ENCODE data around the gene CCDC110. TPM values are rescaled to one million over a fixed set of nuclear protein-coding genes. Genes with fewer than 3 reads are reported as not detected.

CCDC110 gene
- polyA plus RNA-seq, 1 of the 3 experiments (the other 2 are of a cell fraction) = 0.05 TPM

- no peaks in the 10 kb centered on the region for H3K27me3 ChIP-seq (ENCODE audit: insufficient read depth)
- DNase-seq = no peak
- TF ChIP-seq NRF1 (IDR thresholded peaks at IDR 0.05; ENCODE audit: low read depth, low read length) = no peak
- TF ChIP-seq GABPA (IDR thresholded peaks at IDR 0.05; ENCODE audit: low read depth) = no peak
- TF ChIP-seq REST (IDR thresholded peaks at IDR 0.05; ENCODE audit: low read depth, low read length) = no peak
- no peak for TF ChIP-seq JUND (IDR thresholded peaks at IDR 0.05)
- no peak for TF ChIP-seq RAD21 (IDR thresholded peaks at IDR 0.05; ENCODE audit: low read length)
- TF ChIP-seq TEAD4 (IDR thresholded peaks at IDR 0.05; ENCODE audit: borderline replicate concordance, insufficient read depth) = no peak
- no peak for TF ChIP-seq IRF3 (IDR thresholded peaks at IDR 0.05; ENCODE audit: low read depth, low read length)
- H3K4me1 ChIP-seq (ENCODE audit: control insufficient read depth in 1 of 2, insufficient read depth in 2 of 2, low read depth in 1 of 2, low read length in 1 of 2) = peaks cover 0 to 8% of the 10 kb centered on the region in 2 experiments; a peak in 2 of 4 replicates
- H3K27ac ChIP-seq (ENCODE audit: low read depth in 2 of 2, low read length in 1 of 2) = no peak overlapping the region
- no peak overlapping the region for H3K4me3 ChIP-seq (ENCODE audit: low read depth in 2 of 2, low read length in 1 of 2)
- no peak overlapping the region for H2AFZ ChIP-seq (ENCODE audit: low read depth)
- H3K36me3 ChIP-seq (replicated peaks in 1 of 2; ENCODE audit: control insufficient read depth in 1 of 2, insufficient read depth in 2 of 2, low read length in 1 of 2) = peaks cover 0 to 4% of the 10 kb centered on the region in 2 experiments
- H3K9ac ChIP-seq = no peak overlapping the region
- WGBS (ENCODE audit: low lambda C conversion rate) = 92% methylated on average over 22 of the region's 22 CpGs
- H3F3A ChIP-seq (replicated peaks; ENCODE audit: insufficient read depth) = no peaks in the 10 kb centered on the region
- no peak overlapping the region for H3K4me2 ChIP-seq
- CTCF ChIA-PET = interaction anchor here (0.8 to 2.5 kb wide), 2 partner anchors 171 to 594 kb away, joined by 3 to 15 read pairs; no protein-coding TSS in a partner anchor
- H3K79me2 ChIP-seq (ENCODE audit: insufficient read depth) = peaks cover 26% of the 10 kb centered on the region
- POLR2A ChIA-PET = interaction anchor here (0.6 to 2.9 kb wide), 2 partner anchors 31 to 214 kb away, joined by 4 to 14 read pairs; partner anchors contain the start of genes ANKRD37 and LRP2BP
- H3K9me3 ChIP-seq = no peaks in the 10 kb centered on the region
- no peaks in the 10 kb centered on the region for H4K20me1 ChIP-seq (ENCODE audit: insufficient read depth)
- H3K9me2 ChIP-seq = no peaks in the 10 kb centered on the region
These were observed 44.4 kb downstream of the CCDC110 start for GRCh38 chr4:185426960-185427688.

GRCh38 chr4:185425647-185426352, 45.7 kb downstream of the CCDC110 start, which contains the start of gene UFSP2:
Gene UFSP2, minus strand, starts transcription at chr4:185425964. Its CDS starts 96 bp downstream, at chr4:185425868.
- peak within 1 kb of the TSS; percentile 91 for H3K9ac ChIP-seq
- peaks cover 0 to 8% of the 10 kb centered on the region in 2 experiments; a peak in 2 of 4 replicates for H3K4me1 ChIP-seq (ENCODE audit: control insufficient read depth in 1 of 2, insufficient read depth in 2 of 2, low read depth in 1 of 2, low read length in 1 of 2)
- 2% methylated on average over 33 of the region's 66 CpGs for WGBS (ENCODE audit: low lambda C conversion rate)
- no peaks in the 10 kb centered on the region for H3F3A ChIP-seq (replicated peaks; ENCODE audit: insufficient read depth)
- H3K9me2 ChIP-seq = no peaks in the 10 kb centered on the region
- peak within 1 kb of the TSS; percentile 88 for H3K4me2 ChIP-seq
- no peaks in the 10 kb centered on the region for H3K9me3 ChIP-seq
- H3K27me3 ChIP-seq (ENCODE audit: insufficient read depth) = no peaks in the 10 kb centered on the region
- ChIA-PET POLR2A (interaction anchor here (0.6 to 2.9 kb wide), 2 partner anchors 29 to 283 kb away, joined by 3 to 14 read pairs; partner anchors contain the start of genes ANKRD37, LRP2BP and SLC25A4), CTCF (interaction anchor here (1.0 to 2.5 kb wide), 5 partner anchors 20 to 242 kb away, joined by 3 to 15 read pairs (median 3); no protein-coding TSS in a partner anchor)
- TF ChIP-seq MAX (IDR thresholded peaks at IDR 0.05; ENCODE audit: low read depth) (peak; percentile 90), NRF1 (IDR thresholded peaks at IDR 0.05; ENCODE audit: low read depth, low read length) (peak; percentile 58), RFX5 (IDR thresholded peaks at IDR 0.05; ENCODE audit: low read length) (no peak), RXRA (IDR thresholded peaks at IDR 0.05; ENCODE audit: borderline replicate concordance, low read depth) (no peak), EP300 (IDR thresholded peaks at IDR 0.05; ENCODE audit: borderline replicate concordance in 1 of 2, low read depth in 1 of 2, low read length in 1 of 2) (peak in 1 of 2 experiments; percentile 45; a peak in 1 of 4 replicates), MXI1 (IDR thresholded peaks at IDR 0.05; ENCODE audit: low read depth, low read length) (peak; percentile 97), POLR2AphosphoS5 (IDR thresholded peaks at IDR 0.05; ENCODE audit: low read depth, low read length) (peak; percentile 56; the same call in 1 of the 2 replicates), SIN3A (IDR thresholded peaks at IDR 0.05; ENCODE audit: borderline replicate concordance, low read depth, low read length) (peak; percentile 76), TCF12 (IDR thresholded peaks at IDR 0.05) (0 out of 2 replicates have a peak, but pooled peaks have one; percentile 19), RCOR1 (IDR thresholded peaks at IDR 0.05; ENCODE audit: low read length) (no peak), CHD2 (IDR thresholded peaks at IDR 0.05; ENCODE audit: low read length, partially characterized antibody) (peak; percentile 65), YY1 (IDR thresholded peaks at IDR 0.05; ENCODE audit: low read depth) (peak; percentile 92), TAF1 (IDR thresholded peaks at IDR 0.05; ENCODE audit: borderline replicate concordance, low read depth, low read length) (peak; percentile 81)
- peaks cover 5 to 17% of the 10 kb centered on the region in 2 experiments for H3K36me3 ChIP-seq (replicated peaks in 1 of 2; ENCODE audit: control insufficient read depth in 1 of 2, insufficient read depth in 2 of 2, low read length in 1 of 2)
- peaks cover 26% of the 10 kb centered on the region for H3K79me2 ChIP-seq (ENCODE audit: insufficient read depth)
- DNase-seq = peak; percentile 94
- peak within 1 kb of the TSS; percentile 71 to 82 for H3K4me3 ChIP-seq (ENCODE audit: low read depth in 2 of 2, low read length in 1 of 2)
- peak within 1 kb of the TSS; percentile 90 for H2AFZ ChIP-seq (ENCODE audit: low read depth)
- peak within 1 kb of the TSS; percentile 88 to 95 for H3K27ac ChIP-seq (ENCODE audit: low read depth in 2 of 2, low read length in 1 of 2)
- no peaks in the 10 kb centered on the region for H4K20me1 ChIP-seq (ENCODE audit: insufficient read depth)
